ENCODE data around the gene ALCAM.

GRCh38 chr3:105401254-105401653, 34.5 kb downstream of the ALCAM start:
- no peak for TF ChIP-seq POLR2A (IDR thresholded peaks at IDR 0.05)
- no peak for TF ChIP-seq CTCF (IDR thresholded peaks at IDR 0.05)
